ENCODE results near the gene TRIM67.
"Not testable (repeated sequence)": the region's sequence is repeated elsewhere in the genome, so short reads cannot be mapped to it uniquely, and the experiment has no call there.

TRIM67 gene

GRCh38 chr1:231209531-231209930, 47.7 kb downstream of the TRIM67 start:
- DNase-seq, result no peak

GRCh38 chr1:231210126-231210525, 48.3 kb downstream of the TRIM67 start:
- DNase-seq, result no peak

- DNase-seq, result peak; percentile 95
These were observed 49.4 kb downstream of the TRIM67 start for GRCh38 chr1:231211005-231211857.

- not testable (repeated sequence) for DNase-seq
These were observed 50.4 kb downstream of the TRIM67 start for GRCh38 chr1:231212301-231212700.

GRCh38 chr1:231213831-231214573, 52.1 kb downstream of the TRIM67 start:
- DNase-seq, result no peak

- no peak for DNase-seq
These were observed 53.2 kb downstream of the TRIM67 start for GRCh38 chr1:231214918-231215680.

- no peak for DNase-seq
These were observed 54.0 kb downstream of the TRIM67 start for GRCh38 chr1:231215681-231216385.

- DNase-seq, result peak; percentile 11
These were observed 54.6 kb downstream of the TRIM67 start for GRCh38 chr1:231216498-231216897.

GRCh38 chr1:231217056-231217455, 55.2 kb downstream of the TRIM67 start:
- no peak for DNase-seq

- DNase-seq, result no peak
These were observed 56.2 kb downstream of the TRIM67 start for GRCh38 chr1:231218078-231218477.

GRCh38 chr1:231219422-231220401, 57.9 kb downstream of the TRIM67 start:
- no peak for DNase-seq

- no peak for DNase-seq
These were observed 58.9 kb downstream of the TRIM67 start for GRCh38 chr1:231220801-231221200.

GRCh38 chr1:231226156-231226555, 64.3 kb downstream of the TRIM67 start:
- no peak for DNase-seq

- DNase-seq, result no peak
These were observed 69.7 kb downstream of the TRIM67 start for GRCh38 chr1:231231511-231231910.

- DNase-seq, result no peak
These were observed 71.2 kb downstream of the TRIM67 start for GRCh38 chr1:231232870-231233734.

GRCh38 chr1:231233735-231234417, 72.0 kb downstream of the TRIM67 start:
- DNase-seq, result no peak

GRCh38 chr1:231234506-231234905, 72.6 kb downstream of the TRIM67 start:
- DNase-seq, result no peak

GRCh38 chr1:231235526-231236207, 73.8 kb downstream of the TRIM67 start:
- DNase-seq, result no peak

GRCh38 chr1:231236208-231236591, 74.3 kb downstream of the TRIM67 start:
- DNase-seq, result no peak
